ENCODE data around the gene RIN1.

Gene RIN1

GRCh38 chr11:66341502-66342126 is 5.4 kb upstream of the RIN1 start:
- H3K4me2 ChIP-seq (ENCODE audit: low read length), result no peak overlapping the region
- no peak overlapping the region for H3K9ac ChIP-seq
- H3K27ac ChIP-seq, result no peak overlapping the region
- no peak overlapping the region for H3K4me3 ChIP-seq (ENCODE audit: low read depth, low read length)
- no peak overlapping the region for H2AFZ ChIP-seq
- H3K79me2 ChIP-seq, result peaks cover 9% of the 10 kb centered on the region
- H3K4me1 ChIP-seq, result peaks cover 6% of the 10 kb centered on the region
- H3K27me3 ChIP-seq (ENCODE audit: control insufficient read depth, insufficient read depth, low read length), result no peaks in the 10 kb centered on the region
- H3K9me3 ChIP-seq (ENCODE audit: control insufficient read depth, low read length), result no peaks in the 10 kb centered on the region
- TF ChIP-seq CTCF (IDR thresholded peaks at IDR 0.05), result no peak
- H3K36me3 ChIP-seq (ENCODE audit: control insufficient read depth, insufficient read depth, low read length), result no peaks in the 10 kb centered on the region

- no peak overlapping the region for H3K9ac ChIP-seq
- no peaks in the 10 kb centered on the region for H3K27me3 ChIP-seq (ENCODE audit: control insufficient read depth, insufficient read depth, low read length)
- TF ChIP-seq CTCF (IDR thresholded peaks at IDR 0.05), result no peak
- H3K36me3 ChIP-seq (ENCODE audit: control insufficient read depth, insufficient read depth, low read length), result no peaks in the 10 kb centered on the region
- H2AFZ ChIP-seq, result no peak overlapping the region
- no peak overlapping the region for H3K27ac ChIP-seq
- H3K4me2 ChIP-seq (ENCODE audit: low read length), result no peak overlapping the region
- H3K9me3 ChIP-seq (ENCODE audit: control insufficient read depth, low read length), result no peaks in the 10 kb centered on the region
- H3K4me3 ChIP-seq (ENCODE audit: low read depth, low read length), result no peak overlapping the region
- H3K4me1 ChIP-seq, result peaks cover 2% of the 10 kb centered on the region
- H3K79me2 ChIP-seq, result peaks cover 7% of the 10 kb centered on the region
Measured at GRCh38 chr11:66340596-66341501, 4.6 kb upstream of the RIN1 start.

DNA sequence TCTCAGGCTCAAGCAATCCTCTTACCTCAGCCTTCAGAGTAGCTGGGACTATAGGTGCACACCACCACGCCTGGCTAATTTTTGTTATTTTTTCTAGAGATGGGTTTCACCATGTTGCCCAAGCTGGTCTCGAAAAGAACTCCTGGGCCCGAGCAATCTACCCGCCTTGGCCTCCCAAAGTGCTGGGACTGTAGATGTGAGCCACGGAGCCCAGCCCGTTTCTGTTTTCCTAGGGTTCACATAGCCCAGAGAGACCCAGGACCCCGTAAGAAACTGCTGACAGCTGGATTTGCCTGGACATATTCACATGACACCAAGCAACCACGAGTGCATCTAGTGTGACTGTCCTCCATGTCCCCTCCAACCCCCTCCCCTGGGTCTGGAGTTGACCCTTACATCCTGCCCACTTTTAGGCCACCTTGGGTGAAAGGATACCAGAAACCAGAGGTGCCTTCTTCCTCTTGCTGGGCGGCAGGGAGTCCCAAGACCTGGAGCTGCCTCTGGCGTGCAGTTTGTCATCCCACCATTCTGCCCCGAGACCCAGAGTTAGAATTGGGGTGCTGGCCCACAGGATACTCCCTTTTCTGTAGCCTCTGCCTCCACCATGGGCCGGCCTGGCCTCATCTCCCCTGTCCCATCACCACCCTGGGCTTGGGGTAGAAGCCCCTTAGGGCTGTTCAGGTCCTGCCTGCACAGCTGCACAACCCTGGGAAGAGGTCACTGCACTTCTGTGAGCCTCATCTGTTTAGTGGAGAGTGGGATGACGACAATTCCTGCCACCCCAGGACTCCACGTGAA is 3.7 kb upstream of the RIN1 start:
- no peak overlapping the region for H3K9ac ChIP-seq
- no peak overlapping the region for H3K4me3 ChIP-seq (ENCODE audit: low read depth, low read length)
- no peaks in the 10 kb centered on the region for H3K27me3 ChIP-seq (ENCODE audit: control insufficient read depth, insufficient read depth, low read length)
- H2AFZ ChIP-seq, result no peak overlapping the region
- H3K27ac ChIP-seq, result no peak overlapping the region
- no peak for TF ChIP-seq CTCF (IDR thresholded peaks at IDR 0.05)
- no peaks in the 10 kb centered on the region for H3K9me3 ChIP-seq (ENCODE audit: control insufficient read depth, low read length)
- no peak overlapping the region for H3K4me2 ChIP-seq (ENCODE audit: low read length)
- H3K36me3 ChIP-seq (ENCODE audit: control insufficient read depth, insufficient read depth, low read length), result no peaks in the 10 kb centered on the region
- peaks cover 6% of the 10 kb centered on the region for H3K79me2 ChIP-seq
- H3K4me1 ChIP-seq, result peaks cover 2% of the 10 kb centered on the region

DNA sequence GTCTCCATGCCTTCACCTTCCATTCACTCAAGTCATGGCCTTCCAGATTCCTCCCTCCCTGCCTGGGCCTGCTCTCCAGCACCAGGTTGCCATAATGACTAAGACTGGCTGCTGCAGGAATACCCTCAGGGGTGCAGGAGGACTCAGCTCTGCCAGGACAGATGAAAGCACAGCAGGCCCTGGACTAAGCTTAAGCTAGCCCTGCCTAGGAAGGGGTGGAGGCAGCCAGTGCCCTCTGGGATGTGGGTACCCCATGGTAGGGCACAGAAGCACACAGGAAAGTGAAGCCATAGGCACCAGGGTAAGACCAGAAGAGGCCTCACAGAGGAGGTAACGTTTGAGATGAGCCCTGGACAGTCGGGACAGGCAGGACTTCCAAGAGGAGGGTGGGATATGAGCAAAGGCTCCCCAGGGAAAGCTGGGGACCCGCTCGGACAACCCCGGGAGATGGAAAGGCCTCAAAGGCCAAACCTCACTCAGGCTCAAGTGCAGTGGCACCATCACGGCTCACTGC is 3.0 kb upstream of the RIN1 start:
- Histone ChIP-seq H3K9ac (no peak overlapping the region), H3K9me3 (ENCODE audit: control insufficient read depth, low read length) (no peaks in the 10 kb centered on the region), H3K4me2 (ENCODE audit: low read length) (no peak overlapping the region), H3K36me3 (ENCODE audit: control insufficient read depth, insufficient read depth, low read length) (no peaks in the 10 kb centered on the region), H3K27ac (no peak overlapping the region), H2AFZ (no peak overlapping the region), H3K27me3 (ENCODE audit: control insufficient read depth, insufficient read depth, low read length) (no peaks in the 10 kb centered on the region), H3K4me1 (peaks cover under 1% of the 10 kb centered on the region), H3K79me2 (peaks cover 1% of the 10 kb centered on the region), H3K4me3 (ENCODE audit: low read depth, low read length) (no peak overlapping the region)
- TF ChIP-seq CTCF (IDR thresholded peaks at IDR 0.05), result no peak

Measured in parathyroid adenoma (tissue), 2 donors.